Measurements from ENCODE around the gene MKLN1.

DNA sequence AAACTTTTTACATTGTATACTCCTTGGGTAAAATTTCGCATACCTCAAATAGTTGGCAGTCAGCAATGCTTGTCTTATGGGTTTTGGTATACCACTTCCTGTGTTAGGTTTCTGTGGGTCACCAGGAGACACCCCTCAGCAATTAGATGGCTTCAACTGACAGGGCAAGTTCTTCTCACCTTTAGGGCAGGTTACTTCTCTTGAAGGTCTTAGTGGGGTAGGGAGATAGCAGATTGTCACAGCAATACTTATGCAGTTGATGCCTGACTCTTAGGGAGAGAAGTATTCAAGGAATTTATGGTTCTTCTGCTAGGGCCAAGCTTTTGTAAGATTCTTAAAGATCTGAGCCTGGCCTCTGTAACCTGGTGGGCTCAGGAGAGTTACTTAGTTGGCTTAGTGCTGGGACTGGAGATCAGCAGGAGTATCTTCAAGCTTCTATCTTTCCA lies 42.9 kb downstream of the MKLN1 start:
- no peak for TF ChIP-seq CTCF (CRISPR knock-in tag; IDR thresholded peaks at IDR 0.05)
- TF ChIP-seq POLR2AphosphoS5 (IDR thresholded peaks at IDR 0.05; ENCODE audit: low read depth, low read length) = no peak
- no peak for TF ChIP-seq KAT2B (IDR thresholded peaks at IDR 0.05; ENCODE audit: borderline replicate concordance, low read depth, low read length)
- TF ChIP-seq MYC (CRISPR knock-in tag; IDR thresholded peaks at IDR 0.05; ENCODE audit: borderline replicate concordance) = no peak

Data from HepG2 (cell line).